ENCODE results near the gene LMX1A. TPM values are rescaled to one million over a fixed set of nuclear protein-coding genes. Genes with fewer than 3 reads are reported as not detected.

LMX1A gene
- total RNA-seq, 1 donor from 2014 or later = 0.12 TPM

GRCh38 chr1:165222580-165222979, 133.9 kb downstream of the LMX1A start:
- no peak for DNase-seq (ENCODE audit: low spot score)

DNA sequence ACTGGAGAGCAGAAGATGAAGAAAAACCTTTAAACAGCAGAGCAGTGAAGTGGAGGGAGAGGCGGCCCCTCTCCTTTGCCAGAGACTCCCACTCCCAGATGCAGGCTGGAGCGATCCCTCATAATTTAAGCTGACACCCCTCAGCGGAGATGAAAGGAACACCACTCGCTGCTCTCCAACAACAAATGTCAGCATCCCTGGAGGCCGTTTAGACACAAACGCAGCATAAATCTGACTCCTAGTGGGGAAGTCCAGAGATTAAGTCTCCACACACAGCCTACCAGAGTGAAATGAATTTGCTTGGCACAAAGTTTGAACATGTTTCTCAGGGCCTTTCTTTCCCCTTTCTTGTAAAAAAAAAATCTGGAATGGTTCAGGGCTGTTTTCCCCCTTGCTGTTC, 137.8 kb downstream of the LMX1A start:
- DNase-seq (ENCODE audit: low spot score) = no peak

- no peak for DNase-seq (ENCODE audit: low spot score)
Observed at GRCh38 chr1:165217958-165218357, 138.6 kb downstream of the LMX1A start.

GRCh38 chr1:165216254-165216653, 140.3 kb downstream of the LMX1A start:
- DNase-seq (ENCODE audit: low spot score) = no peak

GRCh38 chr1:165215676-165216075, 140.8 kb downstream of the LMX1A start:
- no peak for DNase-seq (ENCODE audit: low spot score)

DNA sequence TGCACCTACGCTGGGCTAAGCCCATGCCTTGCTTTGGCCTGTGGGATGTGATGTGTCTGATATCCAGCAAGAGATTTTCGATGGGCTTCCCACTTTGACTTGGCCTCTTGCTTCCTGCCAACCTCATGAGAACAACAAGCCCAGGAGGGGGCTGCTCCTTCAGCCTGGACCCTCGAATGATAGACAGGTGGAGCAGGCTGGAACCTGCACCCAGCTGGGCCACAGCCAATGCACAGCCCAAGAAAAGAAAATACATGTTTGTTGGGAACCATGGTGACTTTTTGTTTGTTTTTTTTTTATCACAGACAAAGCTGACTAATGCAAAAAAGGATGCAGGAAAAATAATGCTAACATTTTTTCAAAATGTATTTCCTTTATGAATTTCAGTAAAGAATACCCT, 144.3 kb downstream of the LMX1A start:
- DNase-seq (ENCODE audit: low spot score) = no peak

DNA sequence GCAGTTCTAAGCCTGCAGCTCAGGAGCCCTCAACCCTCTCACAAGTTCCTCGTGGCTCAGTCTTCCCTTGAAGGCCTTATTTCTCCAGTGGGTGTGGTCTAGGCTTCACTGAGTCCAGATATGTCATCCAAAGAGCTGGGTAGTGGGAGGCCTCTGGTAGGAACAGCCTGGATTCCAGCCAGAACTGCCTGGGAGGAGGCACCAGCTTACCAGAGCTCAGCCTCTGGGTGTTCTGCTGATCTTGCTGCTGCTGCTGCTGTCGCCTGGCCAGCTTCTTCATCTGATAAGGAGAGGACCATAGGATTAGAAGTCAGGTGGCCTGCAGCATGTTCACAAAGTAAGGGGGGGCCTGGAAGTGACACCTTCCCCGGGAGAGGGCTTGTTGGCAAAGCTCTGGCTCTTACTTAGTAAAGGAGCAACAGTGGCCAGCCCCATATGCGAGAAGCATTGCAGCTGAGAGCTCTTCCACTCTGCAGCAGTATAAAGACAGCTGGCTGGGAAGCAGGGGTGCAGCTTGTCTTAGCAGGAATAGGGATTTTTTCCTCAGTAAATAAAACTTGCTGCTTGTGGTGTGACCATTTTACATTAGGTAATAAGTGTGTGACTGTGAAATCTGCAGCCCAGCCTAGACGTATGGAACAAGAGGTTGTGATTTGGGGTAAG, 148.5 kb downstream of the LMX1A start:
- DNase-seq (ENCODE audit: low spot score) = no peak

DNA sequence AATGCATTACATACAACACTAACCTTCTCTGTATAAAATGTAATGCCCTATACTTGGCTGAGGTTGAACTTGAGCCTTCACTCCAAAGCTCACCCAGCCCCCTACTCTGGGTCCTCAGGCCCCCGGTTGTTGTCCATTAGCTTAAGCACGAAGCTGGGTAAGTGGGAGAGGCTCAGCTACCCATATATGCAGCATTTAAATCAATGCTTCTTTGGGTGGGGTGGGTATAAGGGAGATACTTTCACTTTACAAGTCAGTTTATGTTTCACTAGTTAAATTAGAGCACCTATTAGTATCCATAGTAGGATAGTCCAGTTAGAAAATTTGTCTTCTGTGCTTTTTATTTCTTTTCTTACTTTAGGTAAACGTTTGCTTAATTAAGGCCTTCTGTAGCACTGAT, 151.4 kb downstream of the LMX1A start:
- DNase-seq (ENCODE audit: low spot score) = no peak

DNA sequence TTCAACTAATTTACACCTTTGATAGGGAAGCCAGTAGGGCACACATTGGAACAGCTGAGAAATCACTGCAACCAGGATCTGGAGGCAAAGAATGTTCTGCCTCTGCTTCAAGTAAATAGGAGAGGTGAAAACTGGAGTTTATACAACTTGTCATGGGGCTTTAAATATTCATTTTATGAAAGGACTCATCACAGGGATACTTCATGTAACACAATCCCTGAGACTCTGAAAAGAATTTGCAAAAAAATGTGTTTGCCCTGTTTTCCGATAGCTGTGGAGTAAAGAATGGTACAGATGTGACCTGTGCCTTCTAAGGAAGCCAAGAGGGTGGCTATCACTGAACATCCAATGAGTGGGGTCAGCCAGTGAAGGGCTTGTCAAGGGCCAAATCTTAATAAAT, 152.0 kb downstream of the LMX1A start:
- DNase-seq (ENCODE audit: low spot score) = no peak

DNA sequence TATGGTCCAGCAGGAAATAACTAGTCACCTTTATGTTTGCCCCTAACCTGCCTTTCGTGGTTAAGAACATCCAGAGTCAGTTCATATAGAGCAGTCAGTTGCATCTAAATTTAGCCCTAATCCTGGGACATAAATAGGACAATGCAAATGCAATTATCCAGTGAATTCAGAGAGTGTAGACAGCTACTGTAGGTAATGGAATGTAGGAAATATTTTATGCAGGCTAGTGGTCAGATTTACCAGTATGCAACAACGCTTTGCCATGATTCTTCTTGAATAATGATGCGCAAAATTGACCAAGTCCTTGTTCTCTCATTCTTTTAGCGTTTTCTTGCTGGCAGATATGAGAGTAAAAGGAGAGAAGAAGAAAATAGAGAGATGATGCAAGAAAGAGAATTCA, 165.4 kb downstream of the LMX1A start:
- no peak for DNase-seq (ENCODE audit: low spot score)

DNA sequence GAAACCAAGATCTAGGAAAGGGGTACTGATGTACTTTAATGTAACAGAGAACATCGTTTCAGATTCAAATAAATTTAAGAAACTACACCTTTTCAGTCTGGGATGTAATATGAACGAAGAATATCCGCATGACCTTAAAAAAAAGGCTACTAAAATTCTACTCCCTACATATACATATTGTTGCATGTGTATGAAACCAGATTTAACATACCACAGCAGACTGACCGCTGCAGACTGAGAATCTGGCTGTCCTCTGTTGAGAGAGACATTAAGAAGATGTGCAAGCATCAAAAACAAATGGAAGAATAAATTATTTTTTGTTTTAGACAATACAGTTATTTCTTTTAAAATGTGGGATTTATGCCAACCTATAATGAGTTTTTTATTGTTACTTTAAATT, 166.6 kb downstream of the LMX1A start:
- no peak for DNase-seq (ENCODE audit: low spot score)

- DNase-seq (ENCODE audit: low spot score) = no peak
Observed at GRCh38 chr1:165189011-165189410, 167.5 kb downstream of the LMX1A start.

- DNase-seq (ENCODE audit: low spot score) = no peak
Observed at GRCh38 chr1:165187031-165188009, 169.2 kb downstream of the LMX1A start.

DNA sequence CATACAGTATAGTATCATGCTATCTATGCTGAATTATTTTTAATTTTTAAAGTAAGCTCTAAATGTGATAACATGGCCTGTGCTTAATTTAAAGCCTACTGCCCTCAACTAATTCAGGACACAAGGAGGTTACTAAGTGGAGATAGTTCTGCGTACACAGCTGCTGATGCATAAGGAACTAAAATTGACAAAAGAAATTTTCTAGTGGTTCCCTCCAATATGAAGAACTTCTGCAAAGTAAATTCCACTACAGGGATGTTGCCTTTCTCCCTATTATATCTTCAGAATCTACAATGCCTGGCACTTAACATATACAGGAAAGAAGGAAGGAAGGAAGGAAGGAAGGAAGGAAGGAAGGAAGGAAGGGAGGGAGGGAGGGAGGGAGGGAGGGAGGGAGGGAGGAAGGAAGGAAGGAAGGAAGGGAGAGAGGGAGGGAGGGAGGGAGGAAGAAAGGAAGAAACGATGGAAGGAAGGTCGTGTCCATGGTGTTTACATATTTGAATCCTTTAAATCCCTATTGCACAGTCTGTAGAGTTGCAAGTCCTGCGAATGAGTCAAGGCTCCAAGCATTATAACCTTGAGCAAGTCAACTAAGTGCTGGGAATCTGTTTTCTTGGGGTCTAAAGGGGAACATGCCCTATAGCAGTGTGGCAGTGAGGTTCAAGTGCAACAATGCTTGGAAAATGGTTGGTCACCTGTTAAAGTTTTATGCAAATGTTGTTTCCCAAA, 171.2 kb downstream of the LMX1A start:
- no peak for DNase-seq (ENCODE audit: low spot score)

DNA sequence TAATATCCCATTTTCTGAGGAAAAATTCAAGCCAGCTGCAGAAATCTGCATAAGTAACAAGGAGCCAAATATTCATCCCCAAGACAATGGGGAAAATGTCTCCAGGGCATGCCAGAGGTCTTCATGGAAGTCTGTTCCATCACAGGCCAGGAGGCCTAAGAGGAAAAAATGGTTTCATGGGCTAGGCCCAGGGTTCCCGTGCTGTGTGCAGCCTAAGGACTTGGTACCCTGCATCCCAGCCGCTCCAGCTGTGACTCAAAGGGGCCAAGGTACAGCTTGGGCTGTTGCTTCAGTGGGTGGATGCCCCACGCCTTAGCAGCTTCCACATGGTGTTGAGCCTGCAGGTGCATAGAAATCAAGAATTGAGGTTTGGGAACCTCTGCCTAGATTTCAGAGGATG, 173.5 kb downstream of the LMX1A start:
- no peak for DNase-seq (ENCODE audit: low spot score)

GRCh38 chr1:165179306-165179705, 177.2 kb downstream of the LMX1A start:
- DNase-seq (ENCODE audit: low spot score) = no peak

GRCh38 chr1:165174491-165174890, 182.0 kb downstream of the LMX1A start:
- no peak for DNase-seq (ENCODE audit: low spot score)

- no peak for DNase-seq (ENCODE audit: low spot score)
Observed at GRCh38 chr1:165173818-165174217, 182.7 kb downstream of the LMX1A start.

DNA sequence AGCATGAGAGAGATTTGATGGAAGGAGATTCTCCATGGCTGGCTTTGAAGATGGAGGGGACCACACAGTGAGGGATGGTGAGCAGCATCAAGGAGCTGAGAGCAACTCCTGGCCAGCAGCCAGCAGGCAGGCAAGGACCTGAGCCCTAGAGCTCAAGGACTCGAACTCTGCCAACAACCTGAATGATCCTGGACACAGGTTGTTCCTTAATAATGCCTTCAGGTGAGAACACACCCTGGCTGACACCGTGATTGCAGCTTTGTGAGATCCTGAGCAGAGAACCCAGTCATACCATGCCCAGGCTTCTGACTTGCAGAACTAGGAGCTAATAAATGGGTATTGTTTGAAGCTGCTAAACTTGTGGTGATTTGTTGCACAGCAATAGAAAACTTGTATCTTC, 183.1 kb downstream of the LMX1A start:
- no peak for DNase-seq (ENCODE audit: low spot score)

DNA sequence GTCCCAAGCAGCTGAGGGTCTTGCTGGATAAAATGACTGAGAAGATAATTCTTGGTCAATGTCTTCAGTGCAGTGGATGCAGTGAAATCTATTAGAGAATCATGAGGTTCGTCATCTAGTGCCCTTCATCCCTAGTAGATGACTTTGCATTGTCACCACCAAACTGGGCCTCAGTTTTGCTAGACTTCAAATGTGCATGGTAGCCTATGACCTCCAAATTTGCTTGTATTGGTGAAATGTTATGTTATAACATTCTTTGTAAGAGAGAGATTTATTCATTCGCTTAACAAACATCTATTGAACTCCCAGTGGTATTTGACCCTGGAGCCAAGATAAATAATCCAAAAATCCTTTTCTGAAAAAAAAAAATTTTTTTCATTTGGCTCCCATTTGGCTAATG, 183.8 kb downstream of the LMX1A start:
- DNase-seq (ENCODE audit: low spot score) = no peak

- DNase-seq (ENCODE audit: low spot score) = no peak
Observed at GRCh38 chr1:165169729-165170128, 186.8 kb downstream of the LMX1A start.

GRCh38 chr1:165169028-165169427, 187.5 kb downstream of the LMX1A start:
- no peak for DNase-seq (ENCODE audit: low spot score)

All from mucosa of gallbladder (tissue), 1 donor.